ENCODE measurements around the gene DTNB. TPM values are rescaled to one million over a fixed set of nuclear protein-coding genes. Genes with fewer than 3 reads are reported as not detected.
A peak's percentile ranks its signal among the peaks of the same experiment; 100 is the strongest.

The DTNB gene
- total and polyA plus RNA-seq, 10 of the 15 experiments (the other 5 are each of a cell fraction or from before 2014, with no cell fraction given): 4.5 to 30.6 (median 11.9) TPM

- TF ChIP-seq ZBTB4 (CRISPR knock-in tag; IDR thresholded peaks at IDR 0.05) (no peak), ZSCAN29 (IDR thresholded peaks at IDR 0.05) (no peak), HDAC6 (IDR thresholded peaks at IDR 0.05; ENCODE audit: unreplicated experiment) (no peak), YBX1 (IDR thresholded peaks at IDR 0.05) (no peak), CBX5 (IDR thresholded peaks at IDR 0.05; ENCODE audit: low read depth) (peak; percentile 25; the same call in 1 of the 2 replicates), EP300 (IDR thresholded peaks at IDR 0.05; ENCODE audit: borderline replicate concordance in 1 of 2, control insufficient read depth in 1 of 2, low read depth in 2 of 2, low read length in 2 of 2) (no peak; a peak in 1 of 4 replicates), EED (IDR thresholded peaks at IDR 0.05; ENCODE audit: low read depth) (peak; percentile 14; the same call in 1 of the 2 replicates), E2F8 (IDR thresholded peaks at IDR 0.05; ENCODE audit: low read depth, partially characterized antibody) (no peak), ZNF207 (IDR thresholded peaks at IDR 0.05; ENCODE audit: borderline replicate concordance) (0 out of 2 replicates have a peak, but pooled peaks have one; percentile 41), BCL11A (IDR thresholded peaks at IDR 0.05; ENCODE audit: low read depth, low read length) (no peak), GATAD2B (conservative IDR thresholded peaks at IDR 0.05; ENCODE audit: low read depth) (no peak), FOXK2 (IDR thresholded peaks at IDR 0.05) (no peak), NFYB (IDR thresholded peaks at IDR 0.05; ENCODE audit: insufficient read depth, low read depth, low read length) (no peak), PAX8 (IDR thresholded peaks at IDR 0.05) (no peak), CTCF (IDR thresholded peaks at IDR 0.05 in 2 of 3, conservative IDR thresholded peaks at IDR 0.05 in 1 of 3; ENCODE audit: control insufficient read depth in 2 of 3, extremely low read depth in 1 of 3, insufficient read depth in 1 of 3, low read depth in 3 of 3, low read length in 3 of 3) (peak; percentile 93 to 99 (median 95)), RELB (IDR thresholded peaks at IDR 0.05; ENCODE audit: low read depth) (no peak; the same call in 1 of the 2 replicates), IKZF2 (IDR thresholded peaks at IDR 0.05) (no peak), ATF2 (IDR thresholded peaks at IDR 0.05; ENCODE audit: low read length) (no peak), NBN (IDR thresholded peaks at IDR 0.05) (no peak), SIN3A (IDR thresholded peaks at IDR 0.05; ENCODE audit: low read depth, low read length) (no peak), SMARCA5 (IDR thresholded peaks at IDR 0.05) (no peak)
Observed at GRCh38 chr2:25362049-25362433, 311.3 kb downstream of the DTNB start (continued).

Data from GM12878 (cell line).